A673 (cell line): ENCODE results near the gene DYNC1LI1. TPM values are rescaled to one million over a fixed set of nuclear protein-coding genes. Genes with fewer than 3 reads are reported as not detected.

Source experiments
- BruUV-seq: library from RNA; stranded (reverse); fragments of 400-500 nt; replicated peaks from 2 replicates; lab custom pipeline; 2021; lab: Mats Ljungman, UMichigan
- CTCF ChIA-PET: fragments of 300-600 bp; sonication (Branson Sonifier 250); formaldehyde crosslinking; loops from one replicate; lab custom pipeline; 2022; ENCODE audit warnings: antibody characterized with exemption; lab: Charles Lee
- POLR2A ChIA-PET: fragments of 300-600 bp; sonication (Branson Sonifier 250); formaldehyde crosslinking; loops from one replicate; lab custom pipeline; 2022; ENCODE audit warnings: antibody characterized with exemption; ENCODE audit not compliant: low non-redundant PET; lab: Charles Lee
- DNase-seq: peaks from one replicate; pipeline ENCODE4 v3.0.0-alpha.2; 2015; ENCODE audit warnings: low spot score
- H3K27ac ChIP-seq: fragments of 200-600 bp; sonication (generic); 2 replicates; pipeline ENCODE4 v1.5.1; 2016; ENCODE audit warnings: mixed run types, low read depth, mild to moderate bottlenecking, mixed read lengths, antibody characterized with exemption, low read length; ENCODE audit not compliant: poor library complexity, severe bottlenecking
- H3K27me3 ChIP-seq: fragments of 200-600 bp; sonication (generic); replicated peaks from 2 replicates; pipeline ENCODE4 v1.6.1; 2017; ENCODE audit warnings: mixed run types, low read depth, mild to moderate bottlenecking, mixed read lengths, antibody characterized with exemption, low read length; ENCODE audit not compliant: insufficient read depth, poor library complexity
- H3K36me3 ChIP-seq: fragments of 200-600 bp; sonication (generic); 2 replicates; pipeline ENCODE4 v1.6.1; 2016; ENCODE audit warnings: mixed run types, mild to moderate bottlenecking, mixed read lengths, antibody characterized with exemption, low read length; ENCODE audit not compliant: insufficient read depth, poor library complexity, severe bottlenecking
- H3K4me1 ChIP-seq: fragments of 200-600 bp; sonication (generic); 2 replicates; pipeline ENCODE4 v1.6.1; 2017; ENCODE audit warnings: mixed run types, mild to moderate bottlenecking, mixed read lengths, antibody characterized with exemption, low read length; ENCODE audit not compliant: insufficient read depth, poor library complexity, severe bottlenecking
- H3K4me3 ChIP-seq: fragments of 200-600 bp; sonication (generic); 2 replicates; pipeline ENCODE4 v1.5.1; 2016; ENCODE audit warnings: low read depth, mixed run types, mild to moderate bottlenecking, mixed read lengths, low read length; ENCODE audit not compliant: poor library complexity, severe bottlenecking
- H3K9me3 ChIP-seq: fragments of 200-600 bp; sonication (generic); 2 replicates; pipeline ENCODE4 v1.6.1; 2016; ENCODE audit warnings: mixed run types, low read depth, mild to moderate bottlenecking, mixed read lengths, antibody characterized with exemption, low read length; ENCODE audit not compliant: poor library complexity, severe bottlenecking
- CTCF ChIP-seq: fragments of 300-800, 200-600 bp; sonication (generic); conservative IDR thresholded peaks from 2 replicates; pipeline ENCODE4 v1.5.1; 2017; ENCODE audit warnings: low read depth, mild to moderate bottlenecking, antibody characterized with exemption, low read length, moderate library complexity, mixed read lengths
- EZH2 ChIP-seq: fragments of 200-600 bp; sonication (generic); IDR thresholded peaks from 2 replicates; pipeline ENCODE4 v1.6.1; 2017; ENCODE audit warnings: borderline replicate concordance, low read depth, mild to moderate bottlenecking, mixed read lengths, antibody characterized with exemption, low read length; ENCODE audit not compliant: poor library complexity, severe bottlenecking
- intact Hi-C: fragments of 100-400 bp; cut with micrococcal nuclease; formaldehyde crosslinking; loops from one replicate; pipeline ENCODE4 v1.10.0; 2022; ENCODE audit not compliant: unreplicated experiment
- total RNA-seq: library from RNA; stranded (reverse); gene quantifications from 2 replicates; pipeline ENCODE4 v1.2.3, GENCODE V29; 2021

DYNC1LI1 gene
- total RNA-seq, 1 experiment from 2014 or later: 73.1 TPM

- BruUV-seq: no TSS peak
- ChIA-PET POLR2A (no interaction called here), CTCF (no interaction called here)
- no peaks in the 10 kb centered on the region for H3K9me3 ChIP-seq
- H3K27ac ChIP-seq: no peak overlapping the region
- DNase-seq: no peak
- H3K4me3 ChIP-seq: no peak overlapping the region
- H3K27me3 ChIP-seq: no peaks in the 10 kb centered on the region
- H3K4me1 ChIP-seq: no peaks in the 10 kb centered on the region
- intact Hi-C loops: no loop called here
- no peaks in the 10 kb centered on the region for H3K36me3 ChIP-seq
- TF ChIP-seq EZH2 (no peak), CTCF (no peak)
These were observed 27.0 kb upstream of the DYNC1LI1 start for GRCh38 chr3:32597656-32598055.

- ChIA-PET POLR2A (no interaction called here), CTCF (no interaction called here)
- Histone ChIP-seq H3K27ac (no peak overlapping the region), H3K36me3 (no peaks in the 10 kb centered on the region), H3K27me3 (no peaks in the 10 kb centered on the region), H3K4me1 (no peaks in the 10 kb centered on the region), H3K4me3 (no peak overlapping the region), H3K9me3 (no peaks in the 10 kb centered on the region)
- TF ChIP-seq EZH2: no peak
- no TSS peak for BruUV-seq
- no peak for DNase-seq
- intact Hi-C loops: no loop called here
These were observed 26.3 kb upstream of the DYNC1LI1 start for GRCh38 chr3:32596909-32597369.

GRCh38 chr3:32596282-32596908 lies 25.7 kb upstream of the DYNC1LI1 start:
- H3K4me1 ChIP-seq: no peaks in the 10 kb centered on the region
- no TSS peak for BruUV-seq
- intact Hi-C loops: no loop called here
- ChIA-PET POLR2A (no interaction called here), CTCF (no interaction called here)
- no peak overlapping the region for H3K4me3 ChIP-seq
- H3K9me3 ChIP-seq: no peaks in the 10 kb centered on the region
- no peaks in the 10 kb centered on the region for H3K36me3 ChIP-seq
- no peaks in the 10 kb centered on the region for H3K27me3 ChIP-seq
- DNase-seq: no peak
- H3K27ac ChIP-seq: no peak overlapping the region
- TF ChIP-seq EZH2 (no peak), CTCF (no peak)

GRCh38 chr3:32595323-32595722 lies 24.7 kb upstream of the DYNC1LI1 start:
- no peak overlapping the region for H3K4me3 ChIP-seq
- TF ChIP-seq CTCF (no peak), EZH2 (no peak)
- H3K27me3 ChIP-seq: no peaks in the 10 kb centered on the region
- no peaks in the 10 kb centered on the region for H3K9me3 ChIP-seq
- no peaks in the 10 kb centered on the region for H3K36me3 ChIP-seq
- DNase-seq: no peak
- no TSS peak for BruUV-seq
- no peak overlapping the region for H3K27ac ChIP-seq
- ChIA-PET POLR2A (no interaction called here), CTCF (no interaction called here)
- intact Hi-C loops: no loop called here
- H3K4me1 ChIP-seq: no peaks in the 10 kb centered on the region
